Transverse colon (tissue), 4 donors: ENCODE results near the gene RPAP3.

Experiments
- EP300 ChIP-seq: sonication (generic); formaldehyde crosslinking; IDR thresholded peaks from one replicate; pipeline ENCODE4 v1.6.1; 2017; ENCODE audit warnings: antibody characterized with exemption, low read depth
- POLR2A ChIP-seq: fragments of 450-650 bp; IDR thresholded peaks from one replicate; pipeline ENCODE4 v1.6.1; 2016; ENCODE audit warnings: antibody characterized with exemption, mild to moderate bottlenecking, moderate library complexity
- POLR2AphosphoS5 ChIP-seq, 3 donors: sonication (generic); formaldehyde crosslinking; IDR thresholded peaks; one replicate each; pipeline ENCODE4 v1.6.1; 2016; ENCODE audit warnings: antibody characterized with exemption in 3 of 3
- TF ChIP-seq, protein P1 (sequence below), 5 experiments: fragments of 200-600 bp in 3 of 5; fragments of 450-650 bp in 2 of 5; sonication (generic) in 3 of 5; IDR thresholded peaks; 1 replicate in 2 of 5; 2 replicates in 3 of 5; pipeline ENCODE4 v1.5.1; 2016 to 2017; ENCODE audit warnings: antibody characterized with exemption in 5 of 5, inconsistent platforms in 3 of 5, mild to moderate bottlenecking in 2 of 5, moderate library complexity in 1 of 5

DNA sequence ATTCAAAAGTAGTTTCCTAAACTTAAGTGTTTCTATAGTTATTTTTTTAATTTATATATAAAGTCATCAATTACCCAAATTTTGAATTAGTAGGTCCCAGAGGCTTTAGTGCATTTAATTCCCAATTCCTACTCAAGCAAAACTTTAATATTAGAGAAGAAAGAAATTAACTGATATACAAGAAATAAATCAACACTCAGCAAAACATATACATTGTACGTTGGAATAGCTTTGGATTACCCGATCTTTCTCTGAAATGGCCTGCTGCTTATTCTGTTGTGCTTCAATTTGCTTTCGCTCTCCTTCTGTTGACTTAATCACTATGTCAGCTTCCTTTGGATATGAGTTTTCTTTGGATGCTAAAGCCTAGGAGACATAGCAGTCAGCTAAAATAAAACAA lies 18.2 kb downstream of the RPAP3 start:
- TF ChIP-seq POLR2A: no peak
- TF ChIP-seq POLR2AphosphoS5 (IDR thresholded peaks at IDR 0.05): no peak
- TF ChIP-seq, protein P1, sequence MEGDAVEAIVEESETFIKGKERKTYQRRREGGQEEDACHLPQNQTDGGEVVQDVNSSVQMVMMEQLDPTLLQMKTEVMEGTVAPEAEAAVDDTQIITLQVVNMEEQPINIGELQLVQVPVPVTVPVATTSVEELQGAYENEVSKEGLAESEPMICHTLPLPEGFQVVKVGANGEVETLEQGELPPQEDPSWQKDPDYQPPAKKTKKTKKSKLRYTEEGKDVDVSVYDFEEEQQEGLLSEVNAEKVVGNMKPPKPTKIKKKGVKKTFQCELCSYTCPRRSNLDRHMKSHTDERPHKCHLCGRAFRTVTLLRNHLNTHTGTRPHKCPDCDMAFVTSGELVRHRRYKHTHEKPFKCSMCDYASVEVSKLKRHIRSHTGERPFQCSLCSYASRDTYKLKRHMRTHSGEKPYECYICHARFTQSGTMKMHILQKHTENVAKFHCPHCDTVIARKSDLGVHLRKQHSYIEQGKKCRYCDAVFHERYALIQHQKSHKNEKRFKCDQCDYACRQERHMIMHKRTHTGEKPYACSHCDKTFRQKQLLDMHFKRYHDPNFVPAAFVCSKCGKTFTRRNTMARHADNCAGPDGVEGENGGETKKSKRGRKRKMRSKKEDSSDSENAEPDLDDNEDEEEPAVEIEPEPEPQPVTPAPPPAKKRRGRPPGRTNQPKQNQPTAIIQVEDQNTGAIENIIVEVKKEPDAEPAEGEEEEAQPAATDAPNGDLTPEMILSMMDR (IDR thresholded peaks at IDR 0.05): no peak
- no peak for TF ChIP-seq EP300
